DMS153 (cell line): ENCODE measurements around the gene TXNRD1.
"Not testable (repeated sequence)": the region's sequence is repeated elsewhere in the genome, so short reads cannot be mapped to it uniquely, and the experiment has no call there.

ENCODE experiments used
- DNase-seq: peaks from one replicate; lab custom pipeline; 2025; lab: John Stamatoyannopoulos, UW

The TXNRD1 gene

GRCh38 chr12:104328278-104328677 lies 112.7 kb downstream of the TXNRD1 start:
- DNase-seq, result not testable (repeated sequence)

- DNase-seq, result no peak
These were observed 113.2 kb downstream of the TXNRD1 start for GRCh38 chr12:104328790-104329189.

- DNase-seq, result no peak
These were observed 114.3 kb downstream of the TXNRD1 start for GRCh38 chr12:104329707-104330532.

- no peak for DNase-seq
These were observed 115.8 kb downstream of the TXNRD1 start for GRCh38 chr12:104331376-104331775.

- DNase-seq, result not testable (repeated sequence)
These were observed 116.7 kb downstream of the TXNRD1 start for GRCh38 chr12:104332273-104332672.

- DNase-seq, result no peak
These were observed 118.2 kb downstream of the TXNRD1 start for GRCh38 chr12:104333692-104334255.

- no peak for DNase-seq
These were observed 119.0 kb downstream of the TXNRD1 start for GRCh38 chr12:104334581-104334980.

GRCh38 chr12:104336115-104336514 lies 120.5 kb downstream of the TXNRD1 start:
- DNase-seq, result no peak

GRCh38 chr12:104337030-104337558 lies 121.5 kb downstream of the TXNRD1 start:
- DNase-seq, result no peak

GRCh38 chr12:104339663-104340062 lies 124.1 kb downstream of the TXNRD1 start:
- DNase-seq, result no peak

- no peak for DNase-seq
These were observed 124.6 kb downstream of the TXNRD1 start for GRCh38 chr12:104340177-104340576.

- DNase-seq, result no peak
These were observed 125.5 kb downstream of the TXNRD1 start for GRCh38 chr12:104340925-104341611.

GRCh38 chr12:104342147-104342546 lies 126.6 kb downstream of the TXNRD1 start:
- no peak for DNase-seq

GRCh38 chr12:104342635-104343249 lies 127.2 kb downstream of the TXNRD1 start:
- no peak for DNase-seq

- DNase-seq, result no peak
These were observed 129.1 kb downstream of the TXNRD1 start for GRCh38 chr12:104344682-104345081.

GRCh38 chr12:104345234-104346066 lies 129.9 kb downstream of the TXNRD1 start:
- no peak for DNase-seq

- DNase-seq, result no peak
These were observed 131.9 kb downstream of the TXNRD1 start for GRCh38 chr12:104347374-104348075.

GRCh38 chr12:104348283-104348993 lies 132.9 kb downstream of the TXNRD1 start:
- no peak for DNase-seq

GRCh38 chr12:104348994-104349494 lies 133.5 kb downstream of the TXNRD1 start:
- DNase-seq, result no peak
